Heart left ventricle (tissue), 16 donors: ENCODE results near the gene BNIP1. TPM values are rescaled to one million over a fixed set of nuclear protein-coding genes. Genes with fewer than 3 reads are reported as not detected.
"Not testable (repeated sequence)": the region's sequence is repeated elsewhere in the genome, so short reads cannot be mapped to it uniquely, and the experiment has no call there.

Source experiments
- ATAC-seq, 4 donors: fragments of 200-7000 bp; cut with Tn5 transposase; one replicate each; pipeline ENCODE4 v1.9.1; 2020 to 2022; ENCODE audit warnings: moderate library complexity in 4 of 4, mild to moderate bottlenecking in 3 of 4, moderate number of reproducible peaks in 1 of 4
- DNase-seq, 5 donors: peaks; one replicate each; pipeline ENCODE4 v3.0.0-alpha.2; 2020
- H3K27ac ChIP-seq, 12 donors: fragments of 200-600 bp; sonication (generic) in 4 of 12; one replicate each; pipeline versions ENCODE4 v1.5.0 to v1.8.0; 2016 to 2022; ENCODE audit warnings: mild to moderate bottlenecking in 2 of 12
- H3K27me3 ChIP-seq, 9 donors: fragments of 200-600 bp; sonication (generic) in 2 of 9; one replicate each; pipeline versions ENCODE4 v1.5.1 to v1.8.0; 2016 to 2022; ENCODE audit warnings: mild to moderate bottlenecking in 3 of 9
- H3K36me3 ChIP-seq, 9 donors: fragments of 200-600 bp; sonication (generic) in 2 of 9; one replicate each; pipeline versions ENCODE4 v1.5.0 to v1.8.0; 2018 to 2022; ENCODE audit warnings: mild to moderate bottlenecking in 2 of 9
- H3K4me1 ChIP-seq, 12 donors: fragments of 200-600 bp; sonication (generic) in 4 of 12; one replicate each; pipeline versions ENCODE4 v1.5.0 to v1.8.0; 2016 to 2022; ENCODE audit warnings: mild to moderate bottlenecking in 3 of 12
- H3K4me3 ChIP-seq, 12 donors: fragments of 200-600 bp; sonication (generic) in 4 of 12; one replicate each; pipeline versions ENCODE4 v1.5.0 to v1.8.0; 2017 to 2022; ENCODE audit warnings: mild to moderate bottlenecking in 9 of 12, moderate library complexity in 4 of 12
- H3K9me3 ChIP-seq, 12 donors: fragments of 200-600 bp; sonication (generic) in 4 of 12; one replicate each; pipeline versions ENCODE4 v1.5.0 to v1.8.0; 2016 to 2022; ENCODE audit warnings: mild to moderate bottlenecking in 1 of 12
- CTCF ChIP-seq, 12 donors: fragments of 200-600 bp; sonication (generic) in 4 of 12; IDR thresholded peaks; one replicate each; pipeline versions ENCODE4 v1.5.0 to v1.8.0; 2018 to 2022; ENCODE audit warnings: antibody characterized with exemption in 12 of 12, mild to moderate bottlenecking in 5 of 12
- POLR2A ChIP-seq, 2 donors: fragments of 450-650 bp; IDR thresholded peaks; one replicate each; pipeline ENCODE4 v1.6.1; 2017; ENCODE audit warnings: antibody characterized with exemption in 2 of 2, mild to moderate bottlenecking in 2 of 2, moderate library complexity in 2 of 2
- whole genome bisulfite sequencing, 4 donors: extraction: QIAGEN DNeasy Blood & Tissue Kit in 2 of 4; methylation state at CpG; one replicate each; pipeline versions ENCODE4 v1.1.5 to v1.1.7; 2013 to 2018; 5-methylcytosine and 5-hydroxymethylcytosine counted together
- intact Hi-C, 10 donors: fragments of 100-400 bp; cut with DNase I; formaldehyde crosslinking; loops; one replicate each; pipeline versions ENCODE4 v1.11.1 to v1.14.2; 2022
- polyA plus RNA-seq, 2 donors: library from polyadenylated mRNA; stranded (reverse); fragments of 200-250 nt; gene quantifications; one replicate each; pipeline ENCODE4 v1.2.3, GENCODE V29; 2013
- total RNA-seq, 9 donors: library from RNA; depleted of rRNA in 2 of 9; stranded (reverse); fragments of >200 nt in 2 of 9; fragmentation: NEBNext Ultra II Directional in 3 of 9; extraction: Animal tissue kit (Norgen Biotek cat#: 25700) in 3 of 9; gene quantifications; one replicate each; pipeline versions ENCODE4 v1.1.0 to v1.2.4, GENCODE V29; 2016 to 2023
- donor health status: ischemic (EF 13 %, LVEDD 7.1; RV severe dilation, severe dysfunction).
- donor health status: healthy with polysubstance abuse.
- donor health status: DM: no; HTN: yes; CAD: no.
- donor health status: DM: no; HTN: no; CAD: no.
- donor health status: ischemic (EF 25% LVEDD 6.9; RV normal size, moderate dysfunction).
- donor health status: ischemic (EF 25% LVEDD 5.7; RV mildly dilated, moderate dysfunction).
- donor health status: healthy.
- donor health status: DM: yes; HTN: yes; CAD: no.
- donor health status: ischemic (EF 35%, LVEDD 5.7; RV mildly dilated, moderate dysfunction).
- donor health status: nonischemic (EF 11% LVEDD 7.7; RV severe dilation, severe dysfunction).
- donor health status: DM: yes; HTN: yes; CAD: no.
- donor health status: PGD.
- donor health status: ischemic (EF 29% LVEDD 5.4; RV normal size, mild dysfunction).
- donor health status: nonischemic (EF 23%, LVEDD 6.1; RV moderate dilation, normal function).

Gene BNIP1
- total and polyA plus RNA-seq, 11 donors: 8.0 to 18.3 (median 10.0) TPM

- no peak for TF ChIP-seq POLR2A (IDR thresholded peaks at IDR 0.05)
- TF ChIP-seq CTCF (IDR thresholded peaks at IDR 0.05): no peak
- no peak overlapping the region for H3K4me3 ChIP-seq
- H3K27ac ChIP-seq: no peak overlapping the region
- intact Hi-C loops: loop anchor here in 1 of 10 donors (10.0 kb wide), 1 partner anchor 449 kb away; no protein-coding TSS in a partner anchor
- no peaks in the 10 kb centered on the region for H3K4me1 ChIP-seq
- no peaks in the 10 kb centered on the region for H3K27me3 ChIP-seq
- ATAC-seq (no peak), DNase-seq (no peak)
- peaks cover 3 to 99% (median 90%) of the 10 kb centered on the region in 9 donors for H3K36me3 ChIP-seq
- H3K9me3 ChIP-seq: no peaks in the 10 kb centered on the region
- 90 to 93% (median 91%) methylated on average over 7 of the region's 7 CpGs for WGBS, 4 donors
Observed at GRCh38 chr5:173153842-173154241, 9.5 kb downstream of the BNIP1 start.

DNA sequence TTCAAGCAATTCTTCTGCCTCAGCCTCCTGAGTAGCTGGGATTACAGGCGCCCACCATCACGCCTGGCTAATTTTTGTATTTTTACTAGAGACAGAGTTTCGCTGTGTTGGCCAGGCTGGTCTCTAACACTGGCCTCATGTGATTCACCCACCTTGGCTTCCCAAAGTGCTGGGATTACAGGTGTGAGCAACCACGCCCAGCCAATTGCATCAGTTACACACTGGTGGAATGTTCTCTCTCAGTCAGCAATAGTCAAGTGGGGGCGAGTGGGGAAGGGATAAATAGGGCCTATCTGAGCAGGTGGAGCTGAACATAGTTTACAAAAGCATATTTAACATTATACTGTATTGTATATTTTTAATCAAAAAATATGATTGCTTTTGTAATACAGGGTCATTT is 10.3 kb downstream of the BNIP1 start:
- not testable (repeated sequence) for H3K27me3 ChIP-seq, H3K4me3 ChIP-seq, H3K4me1 ChIP-seq, ATAC-seq, H3K9me3 ChIP-seq, H3K27ac ChIP-seq, DNase-seq
- peaks cover 3 to 99% (median 90%) of the 10 kb centered on the region in 9 donors for H3K36me3 ChIP-seq
- 94 to 99% (median 96%) methylated on average over 5 of the region's 5 CpGs for WGBS, 4 donors
- intact Hi-C loops: loop anchor here in 1 of 10 donors (10.0 kb wide), 1 partner anchor 450 kb away; no protein-coding TSS in a partner anchor

GRCh38 chr5:173155912-173156311 is 11.6 kb downstream of the BNIP1 start:
- no peaks in the 10 kb centered on the region for H3K9me3 ChIP-seq
- H3K36me3 ChIP-seq: peaks cover 3 to 99% (median 91%) of the 10 kb centered on the region in 9 donors
- TF ChIP-seq POLR2A (IDR thresholded peaks at IDR 0.05) (no peak), CTCF (IDR thresholded peaks at IDR 0.05) (no peak)
- WGBS, 4 donors: 60 to 84% (median 69%) methylated on average over 2 of the region's 2 CpGs
- ATAC-seq: no peak
- H3K27me3 ChIP-seq: no peaks in the 10 kb centered on the region
- no peak overlapping the region for H3K4me3 ChIP-seq
- no peak overlapping the region for H3K27ac ChIP-seq
- intact Hi-C loops: loop anchor here in 1 of 10 donors (10.0 kb wide), 1 partner anchor 451 kb away; no protein-coding TSS in a partner anchor
- no peak for DNase-seq
- no peaks in the 10 kb centered on the region for H3K4me1 ChIP-seq

GRCh38 chr5:173158366-173158765 is 14.0 kb downstream of the BNIP1 start:
- H3K36me3 ChIP-seq: peaks cover 3 to 99% (median 95%) of the 10 kb centered on the region in 9 donors
- H3K9me3 ChIP-seq: no peaks in the 10 kb centered on the region
- TF ChIP-seq POLR2A (IDR thresholded peaks at IDR 0.05): no peak
- TF ChIP-seq CTCF (IDR thresholded peaks at IDR 0.05): no peak
- no peak overlapping the region for H3K27ac ChIP-seq
- peaks cover 0 to 8% (median 4%) of the 10 kb centered on the region in 12 donors for H3K4me1 ChIP-seq
- intact Hi-C loops: loop anchor here in 1 of 10 donors (10.0 kb wide), 1 partner anchor 454 kb away; no protein-coding TSS in a partner anchor
- DNase-seq: no peak
- no peaks in the 10 kb centered on the region for H3K27me3 ChIP-seq
- WGBS, 4 donors: 76 to 90% (median 82%) methylated on average over 8 of the region's 8 CpGs
- no peak for ATAC-seq
- no peak overlapping the region for H3K4me3 ChIP-seq

- no peak overlapping the region for H3K27ac ChIP-seq
- no peaks in the 10 kb centered on the region for H3K9me3 ChIP-seq
- peaks cover under 1 to 98% (median 89%) of the 10 kb centered on the region in 9 donors for H3K36me3 ChIP-seq
- peaks cover 0 to 17% (median 7%) of the 10 kb centered on the region in 12 donors for H3K4me1 ChIP-seq
- 73 to 97% (median 96%) methylated on average over 3 of the region's 3 CpGs for WGBS, 4 donors
- DNase-seq (no peak), ATAC-seq (no peak)
- H3K27me3 ChIP-seq: no peaks in the 10 kb centered on the region
- intact Hi-C loops: loop anchor here in 1 of 10 donors (10.0 kb wide), 1 partner anchor 454 kb away; no protein-coding TSS in a partner anchor
- no peak for TF ChIP-seq POLR2A (IDR thresholded peaks at IDR 0.05)
- TF ChIP-seq CTCF (IDR thresholded peaks at IDR 0.05): no peak
- H3K4me3 ChIP-seq: no peak overlapping the region
Observed at GRCh38 chr5:173159256-173159655, 14.9 kb downstream of the BNIP1 start.
